ENCODE results near the gene PTCSC3. TPM values are rescaled to one million over a fixed set of nuclear protein-coding genes. Genes with fewer than 3 reads are reported as not detected.

Gene PTCSC3
- total and polyA plus RNA-seq, 2 of the 13 experiments (the other 11 are each of a cell fraction or from before 2014, with no cell fraction given): not detected

GRCh38 chr14:36224176-36224575 is 47.7 kb upstream of the PTCSC3 start (continued):
- no peak for TF ChIP-seq HCFC1 (IDR thresholded peaks at IDR 0.05; ENCODE audit: low read depth, low read length)
- no peak for TF ChIP-seq ZBTB25 (CRISPR knock-in tag; IDR thresholded peaks at IDR 0.05)
- TF ChIP-seq KDM5B (CRISPR knock-in tag; IDR thresholded peaks at IDR 0.05; ENCODE audit: borderline replicate concordance): no peak
- no peak for TF ChIP-seq ZNF629 (CRISPR knock-in tag; conservative IDR thresholded peaks at IDR 0.05)
- no peak for TF ChIP-seq TRIM24 (CRISPR knock-in tag; IDR thresholded peaks at IDR 0.05)
- no peak for TF ChIP-seq SIN3B (IDR thresholded peaks at IDR 0.05; ENCODE audit: low read length)
- no peak for TF ChIP-seq ZNF253 (CRISPR knock-in tag; IDR thresholded peaks at IDR 0.05; ENCODE audit: borderline replicate concordance)
- TF ChIP-seq ELF1 (CRISPR knock-in tag; IDR thresholded peaks at IDR 0.05): no peak
- TF ChIP-seq KLF12 (CRISPR knock-in tag; IDR thresholded peaks at IDR 0.05; ENCODE audit: borderline replicate concordance): no peak
- no peak for TF ChIP-seq MYPOP (CRISPR knock-in tag; IDR thresholded peaks at IDR 0.05)
- no peak for TF ChIP-seq GABPA (IDR thresholded peaks at IDR 0.05; ENCODE audit: low read depth, low read length)
- no peak for TF ChIP-seq GABPA (CRISPR knock-in tag; IDR thresholded peaks at IDR 0.05; ENCODE audit: low read depth)

DNA sequence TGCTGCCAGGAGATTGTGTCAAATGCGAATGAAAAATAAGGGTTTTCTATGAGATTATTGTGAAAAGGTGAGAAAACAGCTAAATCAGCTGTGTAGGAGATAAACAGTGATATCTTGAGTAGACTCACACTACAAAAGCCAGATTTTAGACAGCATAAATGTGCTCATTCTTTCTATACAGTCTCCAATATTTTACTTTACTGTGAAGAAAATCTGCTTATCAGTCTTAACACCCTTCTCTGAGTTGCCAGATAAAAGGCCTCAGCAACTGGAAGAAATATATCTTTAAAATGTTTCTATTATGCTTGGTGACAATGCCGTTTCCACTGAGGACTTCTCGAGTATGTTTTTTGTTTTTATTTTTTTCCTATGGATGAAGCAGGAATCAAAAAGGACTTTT is 47.0 kb upstream of the PTCSC3 start:
- ChIA-PET POLR2A (no interaction called here), CTCF (ENCODE audit: low intra/inter-chr PET ratio, low total read pairs) (no interaction called here)
- Histone ChIP-seq H3K4me1 (ENCODE audit: insufficient read depth, low read length) (no peaks in the 10 kb centered on the region), H4K20me1 (ENCODE audit: insufficient read depth, low read length) (no peaks in the 10 kb centered on the region), H3K27ac (ENCODE audit: extremely low read length, insufficient read depth, low read length) (no peak overlapping the region), H3K9ac (ENCODE audit: insufficient read depth, low read depth, low read length) (no peak overlapping the region), H3K27me3 (ENCODE audit: control insufficient read depth in 1 of 2, insufficient read depth in 2 of 2, low read length in 2 of 2) (peaks cover 1 to 36% of the 10 kb centered on the region in 2 experiments; a peak in 4 of 5 replicates), H3K9me3 (ENCODE audit: low read length) (no peaks in the 10 kb centered on the region), H3K79me2 (ENCODE audit: insufficient read depth, low read length) (no peaks in the 10 kb centered on the region), H2AFZ (ENCODE audit: low read length) (no peak overlapping the region), H3K4me2 (ENCODE audit: low read depth, low read length) (no peak overlapping the region), H3K4me3 (replicated peaks in 1 of 3; ENCODE audit: insufficient read depth in 1 of 3, low read depth in 2 of 3, low read length in 3 of 3) (no peak overlapping the region), H3K36me3 (replicated peaks in 1 of 2; ENCODE audit: control insufficient read depth in 1 of 2, insufficient read depth in 2 of 2, low read length in 2 of 2) (no peaks in the 10 kb centered on the region)
- no peak for ATAC-seq
- in situ Hi-C loops (cut with HindIII; ENCODE audit: extremely low pct_ligation_motif_present, low pct_unique_long_range_greater_than_20kb): no loop called here
- BruUV-seq (replicated peaks): no TSS peak
- intact Hi-C loops (cut with micrococcal nuclease; ENCODE audit: unreplicated experiment): no loop called here
- FAIRE-seq: no peak
- no peak for TF ChIP-seq BCL6 (CRISPR knock-in tag; IDR thresholded peaks at IDR 0.05)
- TF ChIP-seq TIGD3 (CRISPR knock-in tag; IDR thresholded peaks at IDR 0.05; ENCODE audit: borderline replicate concordance): no peak
- TF ChIP-seq HMG20B (CRISPR knock-in tag; conservative IDR thresholded peaks at IDR 0.05): no peak
- TF ChIP-seq, protein P1, sequence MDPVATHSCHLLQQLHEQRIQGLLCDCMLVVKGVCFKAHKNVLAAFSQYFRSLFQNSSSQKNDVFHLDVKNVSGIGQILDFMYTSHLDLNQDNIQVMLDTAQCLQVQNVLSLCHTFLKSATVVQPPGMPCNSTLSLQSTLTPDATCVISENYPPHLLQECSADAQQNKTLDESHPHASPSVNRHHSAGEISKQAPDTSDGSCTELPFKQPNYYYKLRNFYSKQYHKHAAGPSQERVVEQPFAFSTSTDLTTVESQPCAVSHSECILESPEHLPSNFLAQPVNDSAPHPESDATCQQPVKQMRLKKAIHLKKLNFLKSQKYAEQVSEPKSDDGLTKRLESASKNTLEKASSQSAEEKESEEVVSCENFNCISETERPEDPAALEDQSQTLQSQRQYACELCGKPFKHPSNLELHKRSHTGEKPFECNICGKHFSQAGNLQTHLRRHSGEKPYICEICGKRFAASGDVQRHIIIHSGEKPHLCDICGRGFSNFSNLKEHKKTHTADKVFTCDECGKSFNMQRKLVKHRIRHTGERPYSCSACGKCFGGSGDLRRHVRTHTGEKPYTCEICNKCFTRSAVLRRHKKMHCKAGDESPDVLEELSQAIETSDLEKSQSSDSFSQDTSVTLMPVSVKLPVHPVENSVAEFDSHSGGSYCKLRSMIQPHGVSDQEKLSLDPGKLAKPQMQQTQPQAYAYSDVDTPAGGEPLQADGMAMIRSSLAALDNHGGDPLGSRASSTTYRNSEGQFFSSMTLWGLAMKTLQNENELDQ (CRISPR knock-in tag; IDR thresholded peaks at IDR 0.05; ENCODE audit: borderline replicate concordance): no peak
- no peak for TF ChIP-seq DZIP1 (CRISPR knock-in tag; IDR thresholded peaks at IDR 0.05)
- DNase-seq (ENCODE audit: low spot score): no peak
- WGBS (ENCODE audit: low lambda C conversion rate): 12% methylated on average over 3 of the region's 3 CpGs

Data from HepG2 (cell line).